Glomerular endothelial cell (primary cell): Measurements from ENCODE around the gene SPCS1. TPM values are rescaled to one million over a fixed set of nuclear protein-coding genes. Genes with fewer than 3 reads are reported as not detected.

Source experiments
- DNase-seq: peaks from one replicate; pipeline ENCODE4 v3.0.0-alpha.2; 2011; ENCODE audit warnings: low read depth, low spot score; ENCODE audit errors: extremely low read depth
- total RNA-seq: library from RNA; depleted of rRNA; stranded (reverse); fragments of >200 nt; gene quantifications from 2 replicates; pipeline ENCODE4 v1.2.3, GENCODE V29; 2015

SPCS1 gene
- total RNA-seq, 1 donor from 2014 or later: 156 TPM

GRCh38 chr3:52694528-52695189, 11.2 kb upstream of the SPCS1 start:
- DNase-seq: no peak

DNA sequence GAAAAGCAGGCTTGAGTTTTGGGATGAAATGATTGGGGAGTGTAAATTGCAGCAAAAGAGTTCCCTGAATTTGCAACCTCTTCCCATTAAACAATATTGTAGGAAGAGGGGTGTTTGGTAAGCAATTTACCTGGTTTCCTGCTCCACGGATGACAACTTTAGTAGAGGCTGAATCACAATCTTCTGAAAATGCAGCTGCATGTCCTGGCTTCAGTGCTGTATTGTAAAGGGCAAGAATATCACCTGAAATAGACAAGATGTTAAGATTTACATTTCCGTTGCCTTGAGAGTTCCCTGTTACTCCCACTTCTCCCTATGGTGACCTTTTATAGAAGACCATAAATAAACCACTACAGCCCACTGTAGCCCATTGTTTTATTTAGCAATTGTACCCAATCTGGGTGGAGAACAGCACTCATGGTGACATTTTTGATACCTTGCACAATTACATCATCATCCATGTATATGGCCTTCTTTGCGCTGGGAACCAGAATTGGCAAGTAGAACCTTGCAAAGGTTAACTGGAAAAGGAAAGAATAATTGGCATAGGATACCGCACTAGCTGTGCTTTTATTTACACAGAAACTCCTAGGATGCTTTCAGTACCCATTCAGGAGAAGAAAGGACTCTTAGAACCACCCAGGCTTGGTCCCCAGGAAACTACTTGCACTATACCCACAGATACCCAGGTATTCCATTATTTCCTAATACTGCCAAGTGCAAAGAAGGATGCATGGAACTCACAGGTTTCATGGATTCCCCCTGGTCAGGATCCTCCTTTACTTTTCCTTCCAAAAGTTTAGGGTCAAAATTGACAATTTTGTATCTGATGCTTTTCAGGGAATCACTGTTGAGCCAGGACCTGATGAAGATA, 9.9 kb upstream of the SPCS1 start:
- no peak for DNase-seq

GRCh38 chr3:52696830-52697631, 8.9 kb upstream of the SPCS1 start:
- no peak for DNase-seq

DNA sequence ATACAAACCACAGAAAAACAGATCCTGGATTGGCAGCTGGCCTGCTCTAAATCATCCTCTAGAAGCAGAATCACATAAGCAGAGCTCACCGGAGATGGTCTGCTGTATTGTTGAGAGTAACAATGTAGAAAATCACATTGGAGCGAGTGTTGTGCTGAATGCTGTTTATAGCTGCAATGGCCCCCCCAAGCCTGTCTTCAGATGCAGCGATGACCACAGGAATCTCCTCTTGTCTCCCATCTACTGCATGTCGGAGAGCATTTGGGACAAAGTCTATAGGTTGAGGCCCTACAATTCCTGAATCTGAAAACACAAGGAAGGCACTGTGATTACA, 8.3 kb upstream of the SPCS1 start:
- DNase-seq: no peak

GRCh38 chr3:52703341-52703740, 2.6 kb upstream of the SPCS1 start:
- DNase-seq: no peak

DNA sequence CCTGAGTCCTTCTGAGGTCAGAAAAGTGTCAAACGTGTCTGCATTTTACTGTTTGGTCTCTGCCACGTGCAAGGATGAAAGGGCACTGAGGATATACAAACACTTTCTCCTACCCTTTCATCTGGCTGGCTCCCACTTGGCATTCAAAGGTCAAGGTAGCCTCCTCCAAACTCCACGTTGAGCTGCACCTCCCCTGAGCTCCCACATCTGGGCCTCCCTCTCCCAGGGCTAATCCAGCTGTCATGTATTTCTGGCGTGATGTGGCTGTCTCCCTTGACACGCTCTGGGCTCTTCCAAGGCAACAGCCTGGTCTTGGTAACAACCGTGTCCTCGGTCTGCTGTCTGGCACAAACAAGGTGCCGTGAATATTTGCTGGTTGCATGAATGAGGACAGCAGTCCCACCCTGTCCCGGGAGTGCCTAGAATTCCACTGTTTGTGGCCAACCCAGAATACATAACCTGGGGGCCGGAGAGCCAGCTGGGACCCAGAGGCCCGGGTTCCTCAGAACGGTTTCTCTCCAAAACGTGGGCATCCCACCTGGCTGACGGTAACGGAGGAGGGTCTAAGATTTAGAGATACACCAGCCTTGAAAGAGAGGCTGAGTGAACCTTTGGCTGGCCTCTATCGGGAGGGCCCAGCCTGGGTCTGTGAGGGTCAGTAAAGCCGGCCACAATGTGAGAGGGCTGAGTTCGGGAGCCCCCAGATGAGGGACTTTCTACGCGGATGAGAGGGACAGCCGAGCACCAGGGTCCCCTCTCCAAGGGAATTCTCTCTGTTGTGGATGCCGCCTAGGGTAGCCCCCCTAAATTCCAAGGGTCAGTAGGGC, 1.1 kb upstream of the SPCS1 start:
- DNase-seq: no peak

DNA sequence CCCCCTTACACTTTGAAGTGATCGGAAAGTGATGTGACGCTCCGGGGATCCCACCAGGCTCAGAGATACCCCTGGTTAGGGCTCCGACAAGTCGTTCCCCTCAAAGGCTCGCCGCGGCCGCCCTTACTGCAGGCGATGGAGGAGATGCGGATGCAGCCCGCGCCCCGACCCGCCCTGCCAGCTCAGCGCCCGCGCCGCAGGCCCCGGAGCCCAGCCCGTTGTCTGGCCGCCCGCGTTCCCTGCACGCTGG, 543 bp upstream of the SPCS1 start:
- no peak for DNase-seq

DNA sequence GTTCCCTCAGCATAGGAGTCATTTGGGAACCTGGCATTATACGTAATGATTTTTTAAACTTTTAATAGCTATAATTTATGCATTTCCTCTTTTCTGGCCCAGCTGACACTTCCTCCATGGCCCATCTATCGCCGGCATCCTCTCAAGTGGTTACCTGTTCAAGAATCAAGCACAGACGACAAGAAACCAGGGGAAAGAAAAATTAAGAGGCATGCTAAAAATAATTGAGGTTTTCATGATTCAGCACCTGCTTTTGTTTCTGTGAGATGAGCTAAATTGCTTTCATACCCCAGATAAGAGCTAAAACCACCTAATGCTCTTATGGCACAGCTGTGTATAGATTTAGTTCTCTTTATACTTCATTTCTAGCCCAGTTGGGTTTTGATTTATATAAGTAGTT, 1.7 kb downstream of the SPCS1 start:
- no peak for DNase-seq

DNA sequence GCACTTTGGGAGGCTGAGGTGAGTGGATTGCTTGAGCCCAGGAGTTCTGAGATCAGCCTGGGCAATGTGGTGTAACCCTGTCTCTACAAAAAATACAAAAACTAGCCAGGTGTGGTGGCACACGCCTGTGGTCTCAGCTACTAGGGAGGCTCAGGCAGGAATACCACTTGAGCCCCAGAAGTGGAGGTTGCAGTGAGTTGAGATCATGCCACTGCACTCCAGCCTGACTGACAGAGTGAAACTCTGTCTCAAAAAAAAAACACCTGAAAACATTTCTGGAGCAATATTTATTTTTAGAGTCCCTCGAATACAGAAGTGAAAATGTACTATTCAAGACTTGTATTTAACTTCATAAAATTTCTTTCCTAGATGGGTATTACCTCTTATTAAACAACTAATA, 4.6 kb downstream of the SPCS1 start:
- no peak for DNase-seq

DNA sequence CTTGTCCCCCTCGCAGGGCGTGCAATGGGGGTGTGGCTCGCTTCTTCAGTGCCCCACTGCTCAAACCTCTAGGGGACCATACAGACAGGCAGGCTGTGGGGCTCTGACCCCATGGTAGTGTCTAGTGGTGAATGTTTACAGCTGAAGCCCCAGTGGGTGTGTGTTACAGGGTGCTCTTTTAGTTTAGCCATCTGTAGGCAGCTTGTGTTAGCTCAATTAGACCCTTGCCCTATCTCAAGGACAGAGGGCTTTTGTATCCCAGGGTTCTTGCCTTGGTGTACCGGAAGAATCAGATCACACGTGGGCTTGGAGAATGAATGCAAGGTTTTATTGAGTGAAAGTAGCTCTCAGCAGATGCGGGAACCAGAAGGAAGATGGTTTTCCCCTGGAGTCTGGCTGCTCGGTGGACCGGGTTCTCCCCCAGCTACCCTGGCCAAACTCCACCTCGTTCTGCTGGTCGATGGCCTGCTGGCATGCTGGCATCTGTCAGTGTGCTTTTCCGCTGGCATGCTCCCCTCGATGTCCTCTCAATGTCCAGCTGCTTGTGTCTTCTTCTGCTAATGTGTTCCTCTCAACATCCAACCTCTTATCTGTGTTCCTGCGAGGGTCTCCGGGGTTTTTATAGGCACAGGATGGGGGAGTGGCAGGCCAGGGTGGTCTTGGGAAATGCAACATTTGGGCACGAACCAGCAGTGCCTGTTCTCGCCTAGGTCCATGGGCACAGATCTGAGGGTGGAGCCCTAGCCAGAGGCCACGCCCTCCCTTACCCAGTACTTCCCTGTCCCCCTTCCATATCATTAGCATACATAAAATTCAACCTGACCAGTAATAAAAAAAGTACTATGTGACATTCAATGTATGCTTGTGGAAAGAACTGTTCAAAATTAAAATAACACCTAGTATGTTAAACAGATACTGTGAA, 6.6 kb downstream of the SPCS1 start:
- no peak for DNase-seq

GRCh38 chr3:52714335-52715302, 8.7 kb downstream of the SPCS1 start:
- no peak for DNase-seq

- no peak for DNase-seq
Observed at GRCh38 chr3:52715714-52716305, 9.9 kb downstream of the SPCS1 start.

- DNase-seq: no peak
Observed at GRCh38 chr3:52719618-52720017, 13.7 kb downstream of the SPCS1 start.

DNA sequence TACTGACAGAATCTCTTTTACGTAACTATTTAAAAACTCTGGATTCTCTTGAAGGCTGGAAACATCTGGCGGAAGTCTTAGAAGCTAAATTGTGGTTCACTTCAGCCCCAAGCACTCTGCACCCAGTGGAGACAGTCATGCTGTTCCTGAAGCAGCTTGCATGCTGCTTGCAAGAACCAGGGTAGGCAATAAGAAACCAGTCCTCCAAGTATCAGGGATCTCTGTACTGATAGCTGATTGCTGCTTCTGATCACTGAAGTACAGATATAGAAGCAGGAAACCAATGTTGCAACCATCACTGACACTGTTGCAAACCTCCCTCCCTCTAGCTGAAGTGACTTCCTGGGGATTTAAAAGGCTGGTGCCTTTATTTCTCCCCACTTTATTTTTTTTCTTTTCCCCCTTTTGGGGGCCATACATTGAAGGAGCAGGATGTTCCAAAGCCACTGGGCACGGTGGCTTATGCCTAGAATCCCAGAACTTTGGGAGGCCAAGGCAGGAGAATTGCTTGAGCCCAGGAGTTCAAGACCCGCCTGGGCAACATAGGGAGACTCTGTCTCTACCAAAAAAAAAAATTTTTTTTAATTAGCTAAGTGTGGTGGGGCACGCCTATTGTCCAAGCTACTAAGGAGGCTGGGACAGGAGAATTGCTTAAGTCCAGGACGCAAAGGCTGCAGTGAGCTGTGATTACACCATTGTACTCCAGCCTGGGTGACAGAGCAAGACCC, 15.3 kb downstream of the SPCS1 start:
- DNase-seq: no peak

GRCh38 chr3:52721730-52722008, 15.8 kb downstream of the SPCS1 start:
- no peak for DNase-seq

- DNase-seq: no peak
Observed at GRCh38 chr3:52722491-52722890, 16.6 kb downstream of the SPCS1 start.

DNA sequence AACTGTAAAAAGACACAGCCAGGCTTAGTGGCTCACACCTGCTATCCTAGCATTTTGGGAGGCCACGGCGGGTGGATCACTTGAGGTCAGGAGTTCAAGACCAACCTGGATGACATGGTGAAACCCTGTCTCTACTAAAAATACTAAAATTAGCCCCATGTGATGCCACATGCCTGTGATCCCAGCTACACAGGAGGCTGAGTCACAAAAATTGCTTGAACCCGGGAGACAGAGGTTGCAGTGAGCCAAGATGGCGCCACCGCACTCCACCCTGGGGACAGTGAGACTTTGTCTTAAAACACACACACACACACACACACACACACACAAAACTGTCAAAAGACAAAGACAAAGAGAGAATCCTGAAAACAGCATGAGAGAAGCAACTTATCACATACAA, 18.0 kb downstream of the SPCS1 start:
- DNase-seq: no peak

GRCh38 chr3:52724511-52724910, 18.6 kb downstream of the SPCS1 start:
- DNase-seq: no peak
